ENCODE measurements around the gene EPHA3. TPM values are rescaled to one million over a fixed set of nuclear protein-coding genes. Genes with fewer than 3 reads are reported as not detected.

Gene EPHA3
- total and polyA plus RNA-seq, 2 donors (not counting 3 experiments of a cell fraction or from before 2014, with no cell fraction given) = not detected

GRCh38 chr3:89087851-89088250 lies 19.6 kb upstream of the EPHA3 start:
- H3K9me3 ChIP-seq (replicated peaks; ENCODE audit: control insufficient read depth, insufficient read depth, low read length) = no peaks in the 10 kb centered on the region
- H3K36me3 ChIP-seq (ENCODE audit: control insufficient read depth in 2 of 2, extremely low read depth in 1 of 2, insufficient read depth in 2 of 2, low read length in 2 of 2) = no peaks in the 10 kb centered on the region
- FAIRE-seq (no peak), DNase-seq (ENCODE audit: low read depth, low spot score) (no peak)
- no peaks in the 10 kb centered on the region for H3K79me2 ChIP-seq (ENCODE audit: control insufficient read depth, insufficient read depth, low read length)
- H3K27ac ChIP-seq (ENCODE audit: insufficient read depth, low read depth, low read length) = no peak overlapping the region
- no peak overlapping the region for H3K9ac ChIP-seq (replicated peaks; ENCODE audit: extremely low read depth, insufficient read depth, low read length)
- POLR2A ChIA-PET = no interaction called here
- CTCF ChIA-PET = no interaction called here
- no peaks in the 10 kb centered on the region for H3K27me3 ChIP-seq (ENCODE audit: control insufficient read depth in 2 of 2, insufficient read depth in 2 of 2, low read length in 2 of 2)
- TF ChIP-seq POLR2AphosphoS5 (IDR thresholded peaks at IDR 0.05; ENCODE audit: insufficient read depth, low read depth, low read length) = no peak
- no peak for TF ChIP-seq EZH2 (IDR thresholded peaks at IDR 0.05; ENCODE audit: borderline replicate concordance, low read depth, low read length, severe bottlenecking)
- TF ChIP-seq, protein P1, sequence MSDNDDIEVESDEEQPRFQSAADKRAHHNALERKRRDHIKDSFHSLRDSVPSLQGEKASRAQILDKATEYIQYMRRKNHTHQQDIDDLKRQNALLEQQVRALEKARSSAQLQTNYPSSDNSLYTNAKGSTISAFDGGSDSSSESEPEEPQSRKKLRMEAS (IDR thresholded peaks at IDR 0.05; ENCODE audit: insufficient read depth, insufficient read length) = no peak
- TF ChIP-seq GATA2 (IDR thresholded peaks at IDR 0.05; ENCODE audit: insufficient read depth, insufficient read length, low read depth, low read length) = no peak
- TF ChIP-seq MYC (IDR thresholded peaks at IDR 0.05; ENCODE audit: low read depth, low read length) = no peak
- TF ChIP-seq JUN (IDR thresholded peaks at IDR 0.05; ENCODE audit: borderline replicate concordance, insufficient read depth, insufficient read length, low read depth) = no peak
- TF ChIP-seq FOS (IDR thresholded peaks at IDR 0.05; ENCODE audit: borderline replicate concordance, insufficient read depth, low read length) = no peak
- no peak for TF ChIP-seq CTCF (IDR thresholded peaks at IDR 0.05; ENCODE audit: extremely low read depth in 1 of 2, insufficient read depth in 1 of 2, low read depth in 1 of 2, low read length in 2 of 2)
- TF ChIP-seq POLR2A (IDR thresholded peaks at IDR 0.05; ENCODE audit: low read depth, low read length) = no peak
- intact Hi-C loops (cut with micrococcal nuclease) = no loop called here
- no peak overlapping the region for H3K4me2 ChIP-seq (ENCODE audit: insufficient read depth, low read length)
- no peak overlapping the region for H3K4me3 ChIP-seq (replicated peaks in 1 of 3; ENCODE audit: insufficient read depth in 1 of 3, low read depth in 1 of 3, low read length in 3 of 3)
- H3K9me1 ChIP-seq (replicated peaks; ENCODE audit: control insufficient read depth, extremely low read depth, insufficient read depth, low read length) = peaks cover 2% of the 10 kb centered on the region
- dilution Hi-C loops (cut with MboI; ENCODE audit: extremely low pct_ligation_motif_present, low sequenced_read_pairs) = no loop called here
- BruUV-seq (replicated peaks) = no TSS peak
- no peaks in the 10 kb centered on the region for H3K4me1 ChIP-seq (ENCODE audit: control insufficient read depth, extremely low read depth, insufficient read depth, low read length)
- H4K20me1 ChIP-seq (replicated peaks; ENCODE audit: control insufficient read depth, extremely low read depth, insufficient read depth, low read length) = no peaks in the 10 kb centered on the region
- H2AFZ ChIP-seq (ENCODE audit: low read depth, low read length) = no peak overlapping the region
